HG03039 (cell line): ENCODE data around the gene GRSF1.
A peak's percentile ranks its signal among the peaks of the same experiment; 100 is the strongest.
"Not testable (repeated sequence)": the region's sequence is repeated elsewhere in the genome, so short reads cannot be mapped to it uniquely, and the experiment has no call there.

Experiments
- ATAC-seq: cut with Tn5 transposase; IDR thresholded peaks from one replicate; pipeline ENCODE4 v1.9.1; 2021; ENCODE audit warnings: mild to moderate bottlenecking, moderate library complexity; ENCODE audit not compliant: unreplicated experiment

The GRSF1 gene

GRCh38 chr4:70839589-70840093 lies at the start of gene GRSF1:
TSS of gene GRSF1 (minus strand) at chr4:70839890. CDS start at chr4:70839827, 63 bp downstream.
- ATAC-seq: peak; percentile 58

- ATAC-seq: no peak
Observed at GRCh38 chr4:70885174-70885573, 45.5 kb upstream of the GRSF1 start.

- no peak for ATAC-seq
Observed at GRCh38 chr4:70880739-70881138, 41.0 kb upstream of the GRSF1 start.

- ATAC-seq: no peak
Observed at GRCh38 chr4:70877556-70877955, 37.9 kb upstream of the GRSF1 start.

- peak; percentile 45 for ATAC-seq
Observed at GRCh38 chr4:70874268-70875156, 34.8 kb upstream of the GRSF1 start.

GRCh38 chr4:70873216-70873615 lies 33.5 kb upstream of the GRSF1 start:
- no peak for ATAC-seq

- no peak for ATAC-seq
Observed at GRCh38 chr4:70868778-70869177, 29.1 kb upstream of the GRSF1 start.

- peak; percentile 90 for ATAC-seq
Observed at GRCh38 chr4:70863099-70863790, 23.6 kb upstream of the GRSF1 start.

- ATAC-seq: no peak
Observed at GRCh38 chr4:70859066-70859465, 19.4 kb upstream of the GRSF1 start.

GRCh38 chr4:70858454-70858853 lies 18.8 kb upstream of the GRSF1 start:
- ATAC-seq: no peak

- no peak for ATAC-seq
Observed at GRCh38 chr4:70855464-70855863, 15.8 kb upstream of the GRSF1 start.

GRCh38 chr4:70849291-70849690 lies 9.6 kb upstream of the GRSF1 start:
- no peak for ATAC-seq

- no peak for ATAC-seq
Observed at GRCh38 chr4:70844180-70844579, 4.5 kb upstream of the GRSF1 start.

GRCh38 chr4:70842761-70843435 lies 3.2 kb upstream of the GRSF1 start:
- peak; percentile 26 for ATAC-seq

GRCh38 chr4:70841951-70842350 lies 2.3 kb upstream of the GRSF1 start:
- no peak for ATAC-seq

- ATAC-seq: no peak
Observed at GRCh38 chr4:70841211-70841610, 1.5 kb upstream of the GRSF1 start.

- ATAC-seq: not testable (repeated sequence)
Observed at GRCh38 chr4:70840631-70841030, 941 bp upstream of the GRSF1 start.

- not testable (repeated sequence) for ATAC-seq
Observed at GRCh38 chr4:70840137-70840536, 447 bp upstream of the GRSF1 start.

GRCh38 chr4:70838666-70839588 lies 763 bp downstream of the GRSF1 start:
- peak; percentile 48 for ATAC-seq

- no peak for ATAC-seq
Observed at GRCh38 chr4:70838204-70838603, 1.5 kb downstream of the GRSF1 start.
